HepG2 (cell line): ENCODE data around the gene USF2. TPM values are rescaled to one million over a fixed set of nuclear protein-coding genes. Genes with fewer than 3 reads are reported as not detected.

Experiments
- CREM ChIP-seq, 2 experiments: sonication (generic) in 1 of 2; formaldehyde crosslinking in 1 of 2; IDR thresholded peaks; 2 replicates each; pipeline versions ENCODE4 v1.4.0 to v1.6.1; 2016 to 2020; ENCODE audit warnings: antibody characterized with exemption in 1 of 2, mild to moderate bottlenecking in 1 of 2, missing genetic modification reagents in 1 of 2
- GTF2F1 ChIP-seq: fragments of 150-350 bp; IDR thresholded peaks from 2 replicates; pipeline ENCODE4 v1.6.1; 2014; ENCODE audit warnings: low read length
- HIC2 ChIP-seq: sonication (generic); formaldehyde crosslinking; IDR thresholded peaks from 2 replicates; pipeline ENCODE4 v1.9.0; 2022; ENCODE audit warnings: low read depth, missing genetic modification reagents
- HIVEP1 ChIP-seq: sonication (generic); formaldehyde crosslinking; IDR thresholded peaks from 2 replicates; pipeline ENCODE4 v1.4.0; 2020; ENCODE audit warnings: mild to moderate bottlenecking, missing genetic modification reagents
- MAF1 ChIP-seq: sonication (generic); formaldehyde crosslinking; IDR thresholded peaks from 2 replicates; pipeline ENCODE4 v1.5.0; 2020; ENCODE audit warnings: missing genetic modification reagents, borderline replicate concordance
- NCOA1 ChIP-seq: sonication (generic); formaldehyde crosslinking; IDR thresholded peaks from 2 replicates; pipeline ENCODE4 v1.9.0; 2021; ENCODE audit warnings: missing genetic modification reagents
- NCOA5 ChIP-seq: sonication (generic); formaldehyde crosslinking; IDR thresholded peaks from 2 replicates; pipeline ENCODE4 v1.4.0; 2020; ENCODE audit warnings: missing genetic modification reagents
- PAWR ChIP-seq: sonication (generic); formaldehyde crosslinking; IDR thresholded peaks from 2 replicates; pipeline ENCODE4 v1.4.0; 2020; ENCODE audit warnings: missing genetic modification reagents, mild to moderate bottlenecking, borderline replicate concordance
- PRDM4 ChIP-seq: sonication (generic); formaldehyde crosslinking; IDR thresholded peaks from 2 replicates; pipeline ENCODE4 v1.9.0; 2021; ENCODE audit warnings: missing genetic modification reagents, borderline replicate concordance
- RFX3 ChIP-seq: IDR thresholded peaks from 2 replicates; pipeline ENCODE4 v1.6.1; 2016; ENCODE audit warnings: missing biosample characterization, missing genetic modification reagents
- SRY ChIP-seq: sonication (generic); formaldehyde crosslinking; IDR thresholded peaks from 2 replicates; pipeline ENCODE4 v1.8.0; 2022; ENCODE audit warnings: mild to moderate bottlenecking, missing genetic modification reagents
- TBX2 ChIP-seq: sonication (generic); formaldehyde crosslinking; IDR thresholded peaks from 2 replicates; pipeline ENCODE4 v1.5.0; 2020; ENCODE audit warnings: missing genetic modification reagents, mild to moderate bottlenecking, borderline replicate concordance
- TRIM22 ChIP-seq: fragments of 450-650 bp; IDR thresholded peaks from 2 replicates; pipeline ENCODE4 v1.6.1; 2017
- ZNF121 ChIP-seq: sonication (generic); formaldehyde crosslinking; IDR thresholded peaks from 2 replicates; pipeline ENCODE4 v1.5.0; 2020; ENCODE audit warnings: mild to moderate bottlenecking, missing genetic modification reagents
- ZNF282 ChIP-seq: fragments of 450-650 bp; IDR thresholded peaks from 2 replicates; pipeline ENCODE4 v1.6.1; 2018; ENCODE audit not compliant: partially characterized antibody
- ZNF350 ChIP-seq: sonication (generic); formaldehyde crosslinking; IDR thresholded peaks from 2 replicates; pipeline ENCODE4 v1.4.0; 2020; ENCODE audit warnings: mild to moderate bottlenecking, low read depth, missing genetic modification reagents, borderline replicate concordance
- ZNF547 ChIP-seq: sonication (generic); formaldehyde crosslinking; IDR thresholded peaks from 2 replicates; pipeline ENCODE4 v1.5.1; 2020; ENCODE audit warnings: mild to moderate bottlenecking, missing genetic modification reagents
- ZNF570 ChIP-seq: sonication (generic); formaldehyde crosslinking; IDR thresholded peaks from 2 replicates; pipeline ENCODE4 v1.4.0; 2020; ENCODE audit warnings: mild to moderate bottlenecking, missing genetic modification reagents, borderline replicate concordance
- ZNF639 ChIP-seq: conservative IDR thresholded peaks from 2 replicates; pipeline ENCODE4 v1.6.1; 2018; ENCODE audit warnings: missing genetic modification reagents
- ZSCAN9 ChIP-seq: IDR thresholded peaks from 2 replicates; pipeline ENCODE4 v1.6.1; 2016; ENCODE audit warnings: borderline replicate concordance
- polyA plus RNA-seq, 8 experiments: library from polyadenylated mRNA; depleted of rRNA in 3 of 8; stranded (reverse) in 7 of 8; unstranded in 1 of 8; fragments of >200 nt; fragmentation: Illumina TruSeq in 4 of 8; extraction: Trizol in 4 of 8; gene quantifications; 2 replicates each; pipeline versions ENCODE4 v1.2.1 to v1.2.3, GENCODE V29; 2011 to 2016; ENCODE audit warnings: low read depth in 4 of 8, missing spikeins in 1 of 8, mixed read lengths in 1 of 8; ENCODE audit not compliant: insufficient read depth in 1 of 8
- total RNA-seq, 5 experiments: library from RNA; depleted of rRNA; stranded (reverse); fragments of >200 nt; fragmentation: Illumina TruSeq; extraction: Trizol; gene quantifications; 2 replicates each; pipeline ENCODE4 v1.2.3, GENCODE V29; 2016; ENCODE audit warnings: low read depth in 1 of 5
- TF ChIP-seq, protein P1 (sequence below): sonication (generic); formaldehyde crosslinking; IDR thresholded peaks from 2 replicates; pipeline ENCODE4 v1.4.0; 2020; ENCODE audit warnings: missing genetic modification reagents, mild to moderate bottlenecking, borderline replicate concordance

Gene USF2
- total and polyA plus RNA-seq, 2 of the 13 experiments (the other 11 are each of a cell fraction or from before 2014, with no cell fraction given) = 54.9 to 106 TPM

- TF ChIP-seq HIC2 (CRISPR knock-in tag) = 0 out of 2 replicates have a peak, but pooled peaks have one; percentile 68
- 0 out of 2 replicates have a peak, but pooled peaks have one; percentile 19 for TF ChIP-seq ZNF121
- 0 out of 2 replicates have a peak, but pooled peaks have one; percentile 48 for TF ChIP-seq HIVEP1 (CRISPR knock-in tag)
- TF ChIP-seq, protein P1, sequence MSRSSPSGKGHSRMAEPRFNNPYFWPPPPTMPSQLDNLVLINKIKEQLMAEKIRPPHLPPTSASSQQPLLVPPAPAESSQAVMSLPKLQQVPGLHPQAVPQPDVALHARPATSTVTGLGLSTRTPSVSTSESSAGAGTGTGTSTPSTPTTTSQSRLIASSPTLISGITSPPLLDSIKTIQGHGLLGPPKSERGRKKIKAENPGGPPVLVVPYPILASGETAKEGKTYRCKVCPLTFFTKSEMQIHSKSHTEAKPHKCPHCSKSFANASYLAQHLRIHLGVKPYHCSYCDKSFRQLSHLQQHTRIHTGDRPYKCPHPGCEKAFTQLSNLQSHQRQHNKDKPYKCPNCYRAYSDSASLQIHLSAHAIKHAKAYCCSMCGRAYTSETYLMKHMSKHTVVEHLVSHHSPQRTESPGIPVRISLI = peak; percentile 61; the same call in 1 of the 2 replicates
- TF ChIP-seq ZNF282 = no peak
- no peak; the same call in 1 of the 2 replicates for TF ChIP-seq ZNF350
- no peak for TF ChIP-seq SRY (CRISPR knock-in tag)
- 0 out of 2 replicates have a peak, but pooled peaks have one; percentile 20 for TF ChIP-seq ZNF639 (CRISPR knock-in tag)
- no peak for TF ChIP-seq ZNF547
- no peak for TF ChIP-seq TRIM22
- TF ChIP-seq TBX2 (CRISPR knock-in tag) = peak; percentile 89; the same call in 1 of the 2 replicates
- no peak for TF ChIP-seq GTF2F1
- no peak for TF ChIP-seq ZNF570 (CRISPR knock-in tag)
- TF ChIP-seq ZSCAN9 (CRISPR knock-in tag) = no peak
- no peak for TF ChIP-seq MAF1 (CRISPR knock-in tag)
- TF ChIP-seq RFX3 (CRISPR knock-in tag) = no peak
- TF ChIP-seq PAWR (CRISPR knock-in tag) = no peak
- TF ChIP-seq PRDM4 (CRISPR knock-in tag) = no peak
- TF ChIP-seq NCOA5 (CRISPR knock-in tag) = no peak
- TF ChIP-seq CREM (IDR thresholded peaks at IDR 0.05) = peak; percentile 55; the same call in 1 of the 2 replicates
- TF ChIP-seq CREM (CRISPR knock-in tag; IDR thresholded peaks at IDR 0.05) = no peak
- 0 out of 2 replicates have a peak, but pooled peaks have one; percentile 40 for TF ChIP-seq NCOA1 (CRISPR knock-in tag)
Observed at GRCh38 chr19:35279985-35280821, 11.4 kb downstream of the USF2 start (continued).
